Trophoblast cell (in vitro differentiated cells and primary cell): ENCODE results near the gene RBL1.
"Not testable (repeated sequence)": the region's sequence is repeated elsewhere in the genome, so short reads cannot be mapped to it uniquely, and the experiment has no call there.

ENCODE experiments used
- DNase-seq, 2 donors: peaks; one replicate each; pipeline ENCODE4 v3.0.0-alpha.2; 2016
- H2AFZ ChIP-seq: 2 replicates; pipeline ENCODE4 v1.6.1; 2013; ENCODE audit warnings: low read length, moderate library complexity, mild to moderate bottlenecking; ENCODE audit not compliant: insufficient read depth, poor library complexity
- H2AK5ac ChIP-seq: 2 replicates; pipeline ENCODE4 v1.6.1; 2013; ENCODE audit warnings: mild to moderate bottlenecking, low read length
- H2BK120ac ChIP-seq: 2 replicates; pipeline ENCODE4 v1.6.1; 2013; ENCODE audit warnings: low read length, mild to moderate bottlenecking, moderate library complexity; ENCODE audit not compliant: insufficient read depth, poor library complexity
- H2BK12ac ChIP-seq: 2 replicates; pipeline ENCODE4 v1.6.1; 2013; ENCODE audit warnings: mild to moderate bottlenecking, low read length, moderate library complexity
- H2BK5ac ChIP-seq: 2 replicates; pipeline ENCODE4 v1.6.1; 2013; ENCODE audit warnings: low read length, low read depth, moderate library complexity, mild to moderate bottlenecking; ENCODE audit not compliant: poor library complexity
- H3K14ac ChIP-seq: 2 replicates; pipeline ENCODE4 v1.6.1; 2013; ENCODE audit warnings: mild to moderate bottlenecking, low read length
- H3K18ac ChIP-seq: 2 replicates; pipeline ENCODE4 v1.6.1; 2013; ENCODE audit warnings: mild to moderate bottlenecking, low read length
- H3K23ac ChIP-seq: 2 replicates; pipeline ENCODE4 v1.6.1; 2013; ENCODE audit warnings: low read length
- H3K27ac ChIP-seq: 2 replicates; pipeline ENCODE4 v1.5.1; 2013; ENCODE audit warnings: low read depth, mild to moderate bottlenecking, inconsistent platforms, low read length, moderate library complexity
- H3K27me3 ChIP-seq: 2 replicates; pipeline ENCODE4 v1.6.1; 2013; ENCODE audit warnings: inconsistent platforms, mild to moderate bottlenecking, low read length, moderate library complexity; ENCODE audit not compliant: insufficient read depth
- H3K36me3 ChIP-seq, 2 experiments: 1 replicate in 1 of 2; 2 replicates in 1 of 2; pipeline ENCODE4 v1.6.1; 2013; ENCODE audit warnings: low read length in 2 of 2, mild to moderate bottlenecking in 2 of 2, moderate library complexity in 1 of 2; ENCODE audit not compliant: insufficient read depth in 2 of 2, control insufficient read depth in 1 of 2
- H3K4ac ChIP-seq: 2 replicates; pipeline ENCODE4 v1.6.1; 2013; ENCODE audit warnings: low read depth, mild to moderate bottlenecking, low read length, moderate library complexity
- H3K4me1 ChIP-seq, 2 experiments: 1 replicate in 1 of 2; 2 replicates in 1 of 2; pipeline ENCODE4 v1.6.1; 2013; ENCODE audit warnings: low read length in 2 of 2, mild to moderate bottlenecking in 2 of 2, moderate library complexity in 1 of 2; ENCODE audit not compliant: insufficient read depth in 2 of 2, control insufficient read depth in 1 of 2
- H3K4me2 ChIP-seq: 2 replicates; pipeline ENCODE4 v1.6.1; 2013; ENCODE audit warnings: inconsistent platforms, mild to moderate bottlenecking, low read length, moderate library complexity
- H3K4me3 ChIP-seq: 2 replicates; pipeline ENCODE4 v1.5.1; 2013; ENCODE audit warnings: mild to moderate bottlenecking, low read depth, low read length, inconsistent platforms
- H3K79me1 ChIP-seq: one replicate; pipeline ENCODE4 v1.6.1; 2013; ENCODE audit warnings: low read length
- H3K79me2 ChIP-seq: 2 replicates; pipeline ENCODE4 v1.6.1; 2013; ENCODE audit warnings: low read length, mild to moderate bottlenecking; ENCODE audit not compliant: control insufficient read depth, insufficient read depth, poor library complexity
- H3K9ac ChIP-seq: 2 replicates; pipeline ENCODE4 v1.6.1; 2013; ENCODE audit warnings: mild to moderate bottlenecking, low read length
- H3K9me3 ChIP-seq: 2 replicates; pipeline ENCODE4 v1.6.1; 2013; ENCODE audit warnings: low read depth, mild to moderate bottlenecking, control low read depth, inconsistent platforms, low read length; ENCODE audit not compliant: insufficient read depth
- H4K12ac ChIP-seq: 2 replicates; pipeline ENCODE4 v1.6.1; 2013; ENCODE audit warnings: low read depth, mild to moderate bottlenecking, low read length, moderate library complexity
- H4K8ac ChIP-seq: 2 replicates; pipeline ENCODE4 v1.6.1; 2013; ENCODE audit warnings: low read depth, mild to moderate bottlenecking, low read length, moderate library complexity
- H4K91ac ChIP-seq: one replicate; pipeline ENCODE4 v1.6.1; 2013; ENCODE audit warnings: low read depth, mild to moderate bottlenecking, low read length, moderate library complexity
- WGBS: extraction: QIAGEN DNeasy Blood & Tissue Kit; methylation state at CpG from one replicate; pipeline ENCODE4 v1.1.7; 2013; ENCODE audit warnings: missing lambda C conversion rate; ENCODE audit not compliant: insufficient read length, insufficient coverage; ENCODE audit errors: extremely low coverage; 5-methylcytosine and 5-hydroxymethylcytosine counted together

The RBL1 gene

DNA sequence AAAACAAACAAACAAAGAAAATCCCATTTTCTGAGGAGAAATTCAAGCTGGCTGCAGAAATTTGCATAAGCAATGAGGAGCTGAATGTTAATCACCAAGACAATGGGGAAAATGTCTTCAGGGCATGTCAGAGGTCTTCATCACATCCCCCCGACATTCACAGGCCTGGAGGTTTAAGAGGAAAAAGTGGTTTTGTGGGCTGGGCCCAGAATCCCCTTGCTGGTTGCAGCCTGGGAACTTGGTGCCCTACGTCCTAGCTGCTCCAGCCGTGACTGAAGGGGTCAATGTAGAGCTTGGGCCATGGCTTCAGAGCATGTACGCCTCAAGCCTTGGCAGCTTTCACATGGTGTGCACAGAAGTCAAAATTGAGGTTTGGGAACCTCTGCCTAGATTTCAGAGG lies 101.6 kb downstream of the RBL1 start:
- not testable (repeated sequence) for H4K8ac ChIP-seq, H3K36me3 ChIP-seq, H4K12ac ChIP-seq, H3K4me1 ChIP-seq, H2BK12ac ChIP-seq, H2BK5ac ChIP-seq, H3K4me2 ChIP-seq, H3K9me3 ChIP-seq, H3K4me3 ChIP-seq, H4K91ac ChIP-seq, H2AK5ac ChIP-seq, H3K14ac ChIP-seq, H3K4ac ChIP-seq, H3K27ac ChIP-seq, H2AFZ ChIP-seq, H3K9ac ChIP-seq, H3K79me1 ChIP-seq, H2BK120ac ChIP-seq, H3K79me2 ChIP-seq, H3K23ac ChIP-seq, H3K27me3 ChIP-seq, DNase-seq, H3K18ac ChIP-seq
- no CpG with 5 or more reads among the region's 4 CpGs for WGBS

DNA sequence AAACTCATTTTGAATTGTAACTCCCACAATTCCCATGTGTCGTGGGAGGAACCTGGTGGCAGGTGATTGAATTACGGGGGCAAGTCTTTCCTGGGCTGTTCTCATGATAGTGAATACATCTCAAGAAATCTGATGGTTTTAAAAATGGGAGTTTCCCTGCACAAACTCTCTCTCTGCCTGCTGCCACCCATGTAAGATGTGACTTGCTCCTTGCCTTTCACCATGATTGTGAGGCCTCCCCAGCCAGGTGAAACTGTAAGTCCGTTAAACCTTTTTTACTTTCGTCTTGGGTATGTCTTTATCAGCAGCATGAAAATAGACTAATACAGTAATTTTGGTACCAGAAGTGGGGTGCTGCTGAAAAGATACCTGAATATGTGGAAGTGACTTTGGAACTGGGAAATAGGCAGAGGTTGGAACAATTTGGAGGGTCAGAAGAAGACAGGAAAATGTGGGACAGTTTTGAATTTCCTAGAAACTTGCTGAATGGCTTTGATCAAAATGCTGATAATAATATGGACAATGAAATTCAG lies 102.9 kb downstream of the RBL1 start:
- H3K14ac ChIP-seq, result no peak overlapping the region
- peaks cover 5% of the 10 kb centered on the region for H3K9me3 ChIP-seq
- no peak overlapping the region for H4K12ac ChIP-seq
- H2AFZ ChIP-seq, result no peak overlapping the region
- H4K91ac ChIP-seq, result no peak overlapping the region
- no peak overlapping the region for H2BK120ac ChIP-seq
- H2BK5ac ChIP-seq, result no peak overlapping the region
- peaks cover 3 to 9% of the 10 kb centered on the region in 2 experiments for H3K36me3 ChIP-seq
- no peak overlapping the region for H3K27ac ChIP-seq
- no peak for DNase-seq
- H2AK5ac ChIP-seq, result no peak overlapping the region
- H3K23ac ChIP-seq, result no peak overlapping the region
- H3K4me3 ChIP-seq, result no peak overlapping the region
- H3K79me2 ChIP-seq, result no peaks in the 10 kb centered on the region
- no peak overlapping the region for H3K4me2 ChIP-seq
- no peaks in the 10 kb centered on the region for H3K79me1 ChIP-seq
- no peaks in the 10 kb centered on the region for H3K27me3 ChIP-seq
- H4K8ac ChIP-seq, result no peak overlapping the region
- H3K4ac ChIP-seq, result no peak overlapping the region
- WGBS, result no CpG with 5 or more reads among the region's 4 CpGs
- H3K9ac ChIP-seq, result no peak overlapping the region
- H3K4me1 ChIP-seq, result no peaks in the 10 kb centered on the region
- H3K18ac ChIP-seq, result no peak overlapping the region
- no peak overlapping the region for H2BK12ac ChIP-seq

DNA sequence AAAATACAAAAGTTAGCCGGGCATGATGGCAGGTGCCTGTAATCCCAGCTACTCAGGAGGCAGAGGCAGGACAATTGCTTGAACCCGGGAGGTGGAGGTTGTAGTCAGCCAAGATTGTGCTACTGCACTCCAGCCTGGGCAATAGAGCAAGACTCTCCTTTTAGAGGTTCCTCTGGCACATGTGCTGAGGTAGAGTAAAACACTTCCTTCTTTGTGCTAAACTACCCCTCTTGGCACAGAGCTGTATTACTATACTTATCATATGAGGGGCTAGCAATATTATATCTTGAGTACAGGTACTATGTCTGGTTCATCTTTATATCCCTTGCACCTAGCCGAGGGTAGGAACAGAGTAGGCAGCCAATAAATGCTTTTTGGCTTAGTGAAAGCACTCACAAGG lies 104.1 kb downstream of the RBL1 start:
- H2AFZ ChIP-seq, result no peak overlapping the region
- no peak overlapping the region for H3K14ac ChIP-seq
- no peak overlapping the region for H2AK5ac ChIP-seq
- no peak overlapping the region for H2BK120ac ChIP-seq
- H3K79me1 ChIP-seq, result no peaks in the 10 kb centered on the region
- DNase-seq, result no peak
- no peak overlapping the region for H3K4me3 ChIP-seq
- H4K91ac ChIP-seq, result no peak overlapping the region
- no peak overlapping the region for H3K23ac ChIP-seq
- H3K4ac ChIP-seq, result no peak overlapping the region
- H2BK12ac ChIP-seq, result no peak overlapping the region
- WGBS, result no CpG with 5 or more reads among the region's 3 CpGs
- H3K18ac ChIP-seq, result no peak overlapping the region
- H4K12ac ChIP-seq, result no peak overlapping the region
- H3K27ac ChIP-seq, result no peak overlapping the region
- no peak overlapping the region for H4K8ac ChIP-seq
- no peak overlapping the region for H3K9ac ChIP-seq
- no peak overlapping the region for H2BK5ac ChIP-seq
- peaks cover 3 to 7% of the 10 kb centered on the region in 2 experiments for H3K36me3 ChIP-seq
- no peaks in the 10 kb centered on the region for H3K27me3 ChIP-seq
- H3K4me1 ChIP-seq, result no peaks in the 10 kb centered on the region
- H3K4me2 ChIP-seq, result no peak overlapping the region
- H3K79me2 ChIP-seq, result no peaks in the 10 kb centered on the region
- H3K9me3 ChIP-seq, result peaks cover 5% of the 10 kb centered on the region

DNA sequence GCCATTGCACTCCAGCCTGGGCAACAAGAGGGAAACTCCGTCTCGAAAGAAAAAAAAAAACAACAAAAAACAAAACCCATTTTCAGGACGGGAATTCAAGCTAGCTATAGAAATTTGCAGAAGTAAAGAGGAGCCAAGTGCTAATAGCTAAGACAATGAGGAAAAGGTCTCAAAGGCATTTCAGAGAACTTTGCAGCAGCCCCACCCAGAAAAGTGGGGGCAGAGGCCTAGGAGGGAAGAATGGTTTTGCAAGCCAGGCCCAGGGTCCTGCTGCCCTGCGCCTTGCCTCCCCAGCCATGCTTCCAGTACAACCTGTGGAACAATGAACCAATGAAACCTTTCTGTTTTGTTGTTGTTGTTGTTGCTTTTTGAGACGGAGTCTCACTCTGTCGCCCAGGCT lies 106.0 kb downstream of the RBL1 start:
- peaks cover 5% of the 10 kb centered on the region for H3K9me3 ChIP-seq
- H3K4me2 ChIP-seq, result no peak overlapping the region
- DNase-seq, result peak in 1 of 2 donors; percentile 3
- no peak overlapping the region for H3K4me3 ChIP-seq
- no peak overlapping the region for H3K27ac ChIP-seq
- no peak overlapping the region for H4K8ac ChIP-seq
- H3K23ac ChIP-seq, result no peak overlapping the region
- peaks cover 3 to 5% of the 10 kb centered on the region in 2 experiments for H3K36me3 ChIP-seq
- no peak overlapping the region for H3K4ac ChIP-seq
- no peak overlapping the region for H3K14ac ChIP-seq
- no peak overlapping the region for H2BK12ac ChIP-seq
- H2AFZ ChIP-seq, result no peak overlapping the region
- WGBS, result no CpG with 5 or more reads among the region's 6 CpGs
- no peaks in the 10 kb centered on the region for H3K79me2 ChIP-seq
- no peaks in the 10 kb centered on the region for H3K27me3 ChIP-seq
- no peak overlapping the region for H2BK5ac ChIP-seq
- H3K9ac ChIP-seq, result no peak overlapping the region
- no peaks in the 10 kb centered on the region for H3K79me1 ChIP-seq
- H2BK120ac ChIP-seq, result no peak overlapping the region
- no peak overlapping the region for H2AK5ac ChIP-seq
- H3K18ac ChIP-seq, result no peak overlapping the region
- no peak overlapping the region for H4K12ac ChIP-seq
- no peak overlapping the region for H4K91ac ChIP-seq
- H3K4me1 ChIP-seq, result no peaks in the 10 kb centered on the region
